GM18519 (cell line): Measurements from ENCODE around the gene TTI1.
"Not testable (repeated sequence)": the region's sequence is repeated elsewhere in the genome, so short reads cannot be mapped to it uniquely, and the experiment has no call there.

Source experiments
- ATAC-seq: cut with Tn5 transposase; IDR thresholded peaks from one replicate; pipeline ENCODE4 v1.9.1; 2021; ENCODE audit warnings: mild to moderate bottlenecking, moderate library complexity; ENCODE audit not compliant: unreplicated experiment, low FRiP score

TTI1 gene

DNA sequence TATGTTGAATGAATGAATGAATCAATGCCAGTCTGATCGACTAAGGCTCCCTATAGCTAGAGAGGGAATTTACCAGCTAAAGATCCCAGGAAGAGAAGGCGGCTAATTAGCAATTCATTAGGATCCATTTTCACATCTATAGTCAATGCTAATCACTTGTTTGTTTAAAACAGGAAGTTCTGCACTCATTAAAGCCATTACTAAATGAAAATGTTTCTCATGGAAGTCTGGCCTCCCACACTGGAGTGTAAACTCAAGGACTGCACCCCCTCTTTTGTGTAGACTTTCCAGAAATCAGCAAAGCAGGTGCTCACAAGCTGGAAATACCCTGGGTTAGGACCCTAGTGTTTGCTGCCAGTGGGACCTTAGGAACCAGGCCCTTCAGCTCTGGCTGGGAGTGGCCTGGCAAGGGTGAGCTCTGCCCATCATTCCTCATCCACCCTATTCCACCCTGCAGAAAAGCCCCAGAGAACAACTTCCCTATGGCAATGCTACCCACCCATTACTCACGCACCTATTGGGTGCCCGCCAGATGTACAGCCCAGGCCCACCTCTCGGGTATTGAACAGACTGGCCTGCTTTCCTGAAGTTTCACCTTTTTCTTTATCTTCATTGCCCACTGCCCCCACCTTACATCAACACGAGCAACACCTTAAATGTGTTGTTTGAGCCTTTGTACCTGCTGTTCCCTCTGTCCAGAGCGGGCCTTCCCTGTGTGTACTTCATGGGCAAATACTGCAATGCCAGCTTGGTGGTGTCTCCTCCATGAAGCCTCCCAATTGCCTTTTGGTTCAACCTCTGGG lies 60.8 kb downstream of the TTI1 start:
- ATAC-seq: no peak

DNA sequence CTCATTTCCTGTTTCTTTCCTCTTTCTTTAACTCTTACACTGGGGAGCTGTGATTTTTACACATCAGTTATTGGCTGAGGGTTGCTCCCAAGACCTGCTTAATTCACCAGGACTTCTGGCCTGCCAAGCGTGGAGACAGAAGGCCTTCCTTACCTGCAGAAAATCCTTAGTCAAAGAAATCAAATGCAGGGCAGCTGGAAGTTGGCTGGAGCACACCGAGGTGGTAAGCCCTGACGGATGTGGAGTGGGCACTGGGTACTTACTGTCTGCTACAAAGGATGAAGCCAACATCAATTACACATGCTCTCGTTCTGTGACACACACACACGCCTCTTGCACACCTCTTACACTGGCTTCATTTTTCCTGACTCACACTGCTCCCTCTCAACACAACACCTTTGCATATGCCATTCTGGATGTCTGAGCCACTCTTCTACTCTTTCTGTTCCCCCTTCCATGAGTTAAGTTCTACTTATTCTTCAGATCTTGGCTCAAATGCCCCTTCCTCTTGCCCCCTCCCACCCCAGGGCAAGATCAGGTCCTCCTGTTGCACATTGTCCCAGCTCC lies 61.6 kb downstream of the TTI1 start:
- no peak for ATAC-seq

DNA sequence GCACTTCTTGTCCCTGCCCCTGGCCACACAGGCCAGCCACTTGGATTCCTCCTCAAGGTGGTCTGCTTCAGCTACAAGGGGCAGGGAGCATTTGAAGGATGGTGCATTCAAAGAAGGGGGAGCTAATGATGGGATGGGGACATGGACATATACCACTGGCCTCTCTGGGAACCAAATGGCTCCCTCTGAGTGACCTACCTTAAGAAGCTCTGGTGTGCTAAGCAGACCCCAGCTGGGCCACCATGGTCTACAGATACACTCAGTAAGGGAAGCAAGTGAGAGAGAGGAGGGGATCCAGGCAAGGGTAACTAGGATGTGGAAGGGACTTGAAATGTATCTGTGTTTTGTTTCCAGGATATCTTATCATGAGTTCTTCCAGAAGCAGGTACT lies 62.4 kb downstream of the TTI1 start:
- ATAC-seq: no peak

DNA sequence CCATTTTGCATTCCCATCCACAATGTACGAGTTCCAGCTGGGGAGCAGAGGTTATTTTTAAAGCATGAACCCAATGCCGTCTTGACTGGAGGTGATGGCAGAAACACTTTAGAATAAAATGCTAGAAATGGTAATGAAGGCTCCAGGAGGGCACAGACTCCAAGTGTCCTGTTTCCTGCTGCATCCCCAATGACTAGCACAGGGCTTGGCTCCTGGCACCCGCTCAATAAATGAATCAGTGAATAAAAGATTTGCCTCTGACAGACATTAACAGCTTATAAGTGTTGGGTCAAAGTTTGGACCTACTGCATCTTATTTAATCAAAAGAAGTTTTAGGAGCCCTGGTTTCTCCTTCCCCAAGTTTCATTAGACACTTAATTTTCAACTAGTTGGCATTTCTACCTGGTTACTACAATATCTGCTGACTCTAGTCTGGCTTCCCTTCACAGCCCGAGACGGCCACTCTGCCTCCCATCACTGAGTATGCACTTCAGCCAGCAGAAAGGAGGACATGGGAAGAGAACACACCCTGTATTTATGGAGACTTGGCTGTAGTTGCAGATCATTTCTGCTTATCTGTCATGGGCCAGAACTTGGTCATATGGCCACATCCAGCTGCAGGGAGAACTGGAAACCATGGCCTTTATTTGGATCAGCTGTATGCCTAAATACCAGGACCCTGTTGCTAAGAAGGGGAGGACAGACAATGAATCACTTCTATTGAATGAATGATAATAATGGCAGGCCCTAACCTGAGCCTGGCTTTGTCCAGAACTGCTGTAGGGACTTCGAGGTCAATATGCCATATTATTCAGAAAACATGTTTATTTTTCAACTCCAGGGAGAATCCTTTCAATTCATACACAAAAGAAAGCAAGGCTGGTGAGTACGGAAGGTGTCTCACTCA lies 63.1 kb downstream of the TTI1 start:
- no peak for ATAC-seq

DNA sequence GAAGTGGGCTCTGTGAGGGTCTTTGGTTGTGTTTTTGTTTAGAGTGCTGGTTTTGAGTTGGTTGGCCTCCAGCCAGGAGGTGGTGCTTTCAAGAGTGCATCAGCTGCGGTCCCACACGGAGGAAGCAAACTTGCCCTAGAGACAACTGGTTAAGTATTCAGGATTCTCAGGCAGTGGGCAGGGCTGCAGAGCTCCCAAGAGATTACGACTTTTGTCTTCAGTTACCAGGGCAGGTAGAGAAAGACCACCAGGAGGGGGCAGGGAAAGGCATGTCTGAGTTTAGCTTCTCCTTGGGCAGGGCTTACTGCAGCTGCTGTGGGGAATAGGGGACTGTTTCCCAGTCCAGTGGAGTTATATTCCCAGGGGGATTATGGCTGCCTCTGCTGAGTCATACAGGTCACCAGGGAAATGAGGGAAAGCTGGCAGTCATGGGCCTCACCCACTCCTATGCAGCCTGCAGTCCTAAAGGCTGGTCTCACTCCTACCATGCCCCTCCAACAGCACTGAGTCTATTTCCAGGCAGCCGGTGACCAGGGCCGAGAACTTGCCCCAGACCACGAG lies 64.3 kb downstream of the TTI1 start:
- no peak for ATAC-seq

DNA sequence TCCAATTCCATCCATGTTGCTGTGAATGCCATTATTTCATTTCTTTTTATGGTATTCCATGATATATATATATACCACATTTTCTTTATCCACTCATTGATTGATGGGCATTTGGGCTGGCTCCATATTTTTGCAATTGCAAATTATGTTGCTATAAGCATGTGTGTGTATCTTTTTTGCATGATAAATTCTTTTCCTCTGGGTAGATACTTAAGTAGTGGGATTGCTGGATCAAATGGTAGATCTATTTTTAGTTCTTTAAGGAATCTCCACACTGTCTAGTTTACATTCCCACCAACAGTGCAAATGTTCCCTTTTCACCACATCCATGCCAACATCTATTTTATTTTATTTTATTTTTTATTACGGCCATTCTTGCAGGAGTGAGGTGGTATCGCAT lies 69.8 kb downstream of the TTI1 start:
- ATAC-seq: not testable (repeated sequence)

DNA sequence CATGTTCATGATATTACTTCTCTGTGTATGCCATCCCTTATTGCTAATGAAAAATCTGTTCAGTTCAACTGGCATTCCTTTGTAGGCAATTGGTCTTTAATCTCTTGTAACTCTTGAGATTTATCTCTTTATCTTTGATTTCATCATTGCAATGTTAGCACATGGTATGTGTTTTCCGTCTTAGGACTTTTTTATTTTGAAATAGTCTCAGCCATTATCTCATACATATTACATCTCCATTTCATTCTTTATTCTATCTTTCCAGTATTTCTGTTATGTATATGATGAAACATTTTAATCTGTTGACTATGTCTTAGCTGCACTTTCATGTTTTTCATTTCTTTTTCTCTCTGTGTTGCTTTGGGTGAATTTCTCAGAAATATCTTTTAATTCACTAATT lies 72.2 kb downstream of the TTI1 start:
- ATAC-seq: no peak

DNA sequence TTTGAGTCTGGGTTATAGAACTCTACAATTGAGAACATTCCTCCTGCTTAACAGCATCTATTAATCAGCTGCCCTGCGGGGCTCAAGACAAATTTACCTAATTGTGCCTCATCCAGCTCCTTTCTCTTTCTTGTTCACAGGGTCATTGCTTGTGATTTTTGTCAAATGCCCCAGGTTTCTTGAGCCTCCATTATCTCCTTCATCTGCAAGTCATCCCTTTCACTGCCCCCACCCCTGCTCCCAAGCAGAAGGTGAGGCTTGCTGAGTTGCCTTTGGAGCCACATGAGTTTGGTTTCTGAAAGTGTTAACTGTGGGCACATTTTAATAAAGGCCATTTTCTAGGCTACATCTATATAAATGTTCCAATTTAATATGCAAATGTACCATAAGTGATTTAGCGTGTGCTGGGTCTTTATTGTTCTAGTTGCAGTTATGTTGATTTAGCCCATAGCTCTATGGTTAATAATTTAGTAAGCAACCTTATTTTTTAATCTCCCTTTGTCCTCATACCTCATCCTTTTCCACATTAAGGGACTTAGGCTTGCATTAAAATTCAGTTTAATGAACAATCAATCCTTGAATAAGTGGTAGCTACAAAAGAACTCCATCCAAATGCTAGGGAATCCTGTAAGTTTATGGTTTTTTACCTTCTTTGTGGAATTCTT lies 74.3 kb downstream of the TTI1 start:
- ATAC-seq: no peak

DNA sequence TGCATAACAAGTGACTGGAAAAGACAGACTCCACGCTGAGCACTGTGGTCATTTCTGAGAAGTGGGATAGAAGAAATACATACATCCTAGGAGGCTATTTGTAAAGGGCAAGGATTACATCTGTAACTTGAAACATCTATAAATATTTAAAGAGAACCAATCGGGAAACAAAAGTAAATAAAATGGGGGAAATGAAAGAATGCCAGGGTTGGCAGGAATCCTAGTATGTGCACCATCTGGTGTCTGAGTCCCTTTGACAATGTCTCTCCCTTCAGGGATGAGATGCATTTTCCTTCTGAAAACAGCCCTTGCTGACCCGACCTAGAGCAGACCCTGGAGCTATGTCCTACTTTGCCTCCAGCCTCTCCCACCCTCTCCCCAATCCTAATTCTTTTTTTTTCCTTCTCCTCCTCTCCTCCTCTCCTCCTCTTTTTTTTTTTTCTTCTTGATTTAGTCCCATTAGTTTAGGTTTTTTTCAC lies 77.1 kb downstream of the TTI1 start:
- ATAC-seq: no peak

DNA sequence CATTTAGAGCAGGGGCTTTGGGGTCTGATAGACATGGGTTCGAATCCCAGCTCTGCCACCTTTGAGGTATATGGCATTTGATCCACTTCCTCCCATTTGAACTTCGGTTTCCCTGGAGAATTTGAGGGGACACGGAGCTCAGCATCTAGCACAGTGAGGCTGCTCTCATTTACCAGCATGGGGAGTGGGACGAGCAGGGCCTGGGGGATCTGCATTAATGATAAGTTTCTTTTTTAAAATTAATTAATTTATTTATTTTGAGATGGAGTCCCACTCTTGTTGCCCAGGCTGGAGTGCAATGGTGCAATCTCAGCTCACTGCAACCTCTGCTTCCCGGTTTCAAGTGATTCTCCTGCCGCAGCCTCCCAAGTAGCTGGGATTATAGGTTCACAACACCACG lies 77.7 kb downstream of the TTI1 start:
- ATAC-seq: no peak

DNA sequence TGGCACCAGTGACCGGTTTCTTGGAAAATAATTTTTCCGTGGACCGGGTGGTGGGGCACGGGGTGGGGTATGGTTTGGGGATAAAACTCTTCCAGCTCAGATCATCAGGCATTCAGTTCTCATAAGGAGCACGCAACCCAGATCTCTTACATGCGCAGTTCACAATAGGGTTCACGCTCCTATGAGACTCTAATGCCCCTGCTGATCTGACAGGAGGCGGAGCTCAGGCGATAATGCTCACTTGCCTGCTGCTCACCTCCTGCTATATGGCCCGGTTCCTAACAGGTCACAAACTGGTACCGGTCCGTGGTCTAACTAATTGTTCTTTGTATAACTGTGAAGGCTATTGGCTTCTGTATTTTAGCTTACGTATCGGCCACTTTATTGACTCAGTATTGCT lies 78.6 kb downstream of the TTI1 start:
- no peak for ATAC-seq

DNA sequence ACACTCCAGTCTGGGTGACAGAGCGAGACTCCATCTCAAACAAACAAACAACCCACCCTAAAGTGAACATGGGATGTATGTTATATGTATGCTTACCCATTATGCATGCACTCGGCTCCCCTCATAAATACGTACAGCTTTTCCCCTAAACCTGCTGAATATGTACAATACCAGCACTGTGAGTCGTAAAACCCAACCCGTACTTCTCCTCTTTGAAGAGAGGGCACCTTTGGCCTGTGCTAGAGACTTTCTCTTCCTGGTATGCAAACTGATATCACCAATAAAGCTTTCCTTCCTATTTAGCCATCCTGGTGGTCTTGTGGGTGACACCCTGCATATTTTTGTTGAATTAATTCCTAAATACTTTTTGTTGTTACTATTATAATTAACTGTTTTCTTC lies 79.1 kb downstream of the TTI1 start:
- no peak for ATAC-seq

DNA sequence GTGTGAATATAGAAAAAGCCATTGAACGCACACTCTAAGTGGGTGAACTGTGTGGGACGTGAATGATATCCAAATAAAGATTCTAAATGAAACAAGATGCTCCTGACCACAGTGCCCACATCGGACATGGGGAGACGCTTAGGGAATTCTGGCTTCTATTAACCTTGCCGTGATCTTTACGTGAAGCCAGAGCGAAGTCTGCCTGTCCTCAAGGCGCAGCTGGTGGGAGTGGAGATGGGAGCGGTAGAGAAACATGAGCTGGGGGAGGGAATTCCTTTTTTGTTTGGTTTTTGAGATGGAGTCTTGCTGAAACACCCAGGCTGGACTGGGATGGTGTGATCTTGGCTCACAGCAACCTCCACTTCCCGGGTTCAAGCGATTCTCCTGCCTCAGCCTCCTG lies 84.3 kb downstream of the TTI1 start:
- no peak for ATAC-seq

DNA sequence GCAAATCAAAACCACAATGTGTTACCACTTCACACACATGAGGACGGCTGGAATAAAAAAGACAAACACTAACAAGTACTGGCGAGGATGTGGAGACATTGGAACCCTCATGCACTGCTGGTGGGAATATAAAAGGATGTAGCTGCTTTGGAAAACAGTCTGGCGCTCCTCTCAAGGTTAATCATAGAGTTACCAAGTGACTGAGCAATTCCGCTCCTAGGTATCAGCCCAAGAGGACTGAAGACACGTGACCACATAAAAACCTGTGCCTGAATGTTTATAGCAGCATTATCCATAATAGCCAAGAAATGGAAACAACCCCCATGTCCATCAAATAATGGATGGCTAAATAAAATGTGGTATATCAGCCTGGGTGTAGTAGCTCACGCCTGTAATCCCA lies 85.3 kb downstream of the TTI1 start:
- ATAC-seq: no peak

DNA sequence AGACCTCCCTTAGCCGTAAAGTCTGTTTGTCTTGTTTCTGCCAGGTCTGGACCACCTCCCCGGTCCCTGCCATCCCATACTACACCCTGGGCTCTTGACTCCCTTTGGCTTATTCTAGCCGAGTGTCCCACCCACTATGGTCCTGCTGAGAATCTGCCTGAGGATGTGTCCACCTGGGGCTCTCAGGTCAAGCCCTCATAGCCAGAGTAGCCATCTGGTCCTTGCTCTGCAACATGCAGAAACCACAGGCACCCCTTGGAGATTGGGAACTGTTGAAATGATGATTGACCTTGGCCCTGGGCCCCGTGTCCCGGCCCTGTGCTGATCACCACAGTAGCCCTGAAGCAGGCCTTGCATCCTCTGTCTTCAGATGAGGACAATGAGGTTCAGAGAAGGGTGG lies 86.3 kb downstream of the TTI1 start:
- no peak for ATAC-seq

DNA sequence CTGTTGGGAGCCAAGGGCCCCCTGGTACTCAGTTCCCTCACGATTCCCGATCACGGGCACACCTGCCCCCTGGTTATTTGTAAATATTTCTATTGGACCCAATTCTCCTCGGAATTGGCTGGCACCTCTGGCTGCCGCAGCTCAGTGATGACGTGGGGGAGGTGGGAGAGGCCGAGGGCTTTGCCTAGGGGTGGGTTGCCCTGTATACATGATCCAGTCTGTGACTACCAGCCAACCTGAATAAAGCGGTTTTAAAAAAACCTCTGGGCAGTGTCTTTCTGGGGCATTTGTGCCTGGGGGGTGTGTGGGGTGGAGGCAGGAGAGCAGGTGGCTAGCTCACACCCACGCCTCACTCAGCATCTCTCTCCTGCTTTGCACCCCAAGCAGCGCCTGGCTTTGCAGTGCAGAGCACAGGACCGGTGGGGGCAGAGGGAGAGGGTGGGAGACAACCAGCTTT lies 88.1 kb downstream of the TTI1 start:
- no peak for ATAC-seq

DNA sequence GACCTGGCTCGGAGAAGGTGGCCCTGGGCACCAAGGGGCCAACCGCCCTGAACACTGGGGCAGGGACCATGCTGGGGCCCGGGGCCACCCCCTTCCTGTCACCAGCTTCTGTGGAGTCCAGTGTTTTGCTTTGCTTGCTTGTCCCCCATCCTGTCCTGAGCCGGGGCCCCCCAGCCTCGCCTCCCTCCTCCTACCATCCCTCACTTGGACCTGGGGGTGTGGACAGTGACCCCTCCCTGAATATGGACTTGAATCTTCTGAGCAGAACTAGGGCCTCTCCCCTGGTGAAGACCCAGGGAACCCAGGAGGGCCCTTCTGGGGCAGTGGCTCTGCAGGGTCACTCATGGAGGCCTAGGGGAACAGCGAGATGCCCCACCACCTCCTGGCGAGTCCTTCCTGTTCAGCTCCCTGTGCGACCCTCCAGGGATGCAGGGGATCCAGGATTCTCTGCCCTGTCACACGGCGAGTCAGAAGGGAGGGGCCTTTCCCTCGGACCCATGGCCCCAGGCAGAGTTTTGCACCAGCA lies 88.7 kb downstream of the TTI1 start:
- no peak for ATAC-seq

DNA sequence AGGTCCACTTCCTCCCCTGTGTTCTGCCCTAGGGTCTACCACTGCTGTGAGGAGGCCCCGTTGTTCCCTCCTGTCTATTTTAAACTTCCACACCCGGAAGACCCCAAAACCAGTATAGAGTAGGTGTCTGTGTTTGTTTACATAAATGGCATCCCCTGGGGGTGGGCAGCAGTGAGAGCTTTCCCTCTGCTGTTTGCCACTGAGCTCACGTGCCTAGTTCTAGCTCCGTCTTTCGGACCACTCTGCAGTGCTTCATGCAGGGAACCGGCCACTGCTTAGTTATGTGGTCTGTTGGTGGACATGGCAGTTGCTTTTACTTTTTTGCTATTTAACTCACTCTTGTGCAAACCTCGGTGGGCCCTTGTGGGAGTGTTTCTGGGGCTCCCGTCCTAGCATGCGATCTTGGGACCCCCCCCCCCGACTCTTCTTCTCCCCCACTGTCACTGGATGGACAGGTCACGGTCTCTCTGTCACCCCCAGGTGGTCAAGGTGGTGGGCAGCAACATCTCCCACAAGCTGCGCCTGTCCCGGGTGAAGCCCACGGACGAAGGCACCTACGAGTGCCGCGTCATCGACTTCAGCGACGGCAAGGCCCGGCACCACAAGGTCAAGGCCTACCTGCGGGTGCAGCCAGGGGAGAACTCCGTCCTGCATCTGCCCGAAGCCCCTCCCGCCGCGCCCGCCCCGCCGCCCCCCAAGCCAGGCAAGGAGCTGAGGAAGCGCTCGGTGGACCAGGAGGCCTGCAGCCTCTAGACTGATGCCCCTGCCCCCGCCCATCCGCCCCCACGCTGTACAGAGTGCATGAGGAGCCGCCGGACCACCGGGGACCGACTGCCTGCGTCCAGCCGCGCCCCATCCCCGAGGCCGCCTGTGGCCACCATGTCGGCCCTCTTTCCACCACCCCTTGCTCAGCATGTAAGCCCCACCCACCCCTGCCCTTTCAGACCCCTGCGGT lies 89.5 kb downstream of the TTI1 start:
- no peak for ATAC-seq

DNA sequence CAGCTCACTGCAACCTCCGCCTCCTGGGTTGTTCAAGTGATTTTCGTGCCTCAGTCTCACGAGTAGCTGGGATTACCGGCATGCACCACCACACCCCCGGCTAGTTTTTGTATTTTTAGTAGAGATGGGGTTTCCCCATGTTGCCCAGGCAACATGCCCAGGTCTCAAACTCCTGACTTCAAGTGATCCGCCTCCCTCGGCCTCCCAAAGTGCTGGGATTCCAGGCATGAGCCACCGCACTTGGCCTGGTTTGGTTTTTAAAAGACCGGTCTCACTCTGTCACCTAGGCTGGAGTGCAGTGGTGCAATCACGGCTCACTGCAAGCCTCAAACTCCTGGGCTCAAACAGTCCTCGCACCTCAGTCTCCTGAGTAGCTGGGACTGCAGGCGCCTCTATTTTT lies 90.2 kb downstream of the TTI1 start:
- no peak for ATAC-seq
